Measurements from ENCODE around the gene LEKR1.
"Not testable (repeated sequence)": the region's sequence is repeated elsewhere in the genome, so short reads cannot be mapped to it uniquely, and the experiment has no call there.

Gene LEKR1

DNA sequence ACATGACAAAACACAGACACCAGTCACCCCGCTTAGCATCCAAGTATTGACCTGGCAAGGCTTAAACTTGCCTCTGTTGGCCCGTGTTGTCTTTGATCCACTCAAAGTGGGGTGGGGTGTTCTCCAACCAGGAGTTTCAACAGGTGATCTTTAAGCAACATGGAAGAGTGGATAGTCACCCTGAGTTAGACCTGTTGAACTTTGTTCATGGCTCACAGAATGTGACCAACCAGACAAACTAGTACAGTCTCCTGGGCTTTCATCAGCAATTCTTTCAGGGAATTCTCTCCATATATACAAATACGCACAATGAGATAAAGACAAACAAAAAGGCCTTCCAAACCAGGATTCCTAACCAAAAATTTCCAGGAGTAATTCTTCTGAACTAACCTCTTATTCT lies 11.9 kb downstream of the LEKR1 start:
- no peak for DNase-seq (ENCODE audit: low read depth)

DNA sequence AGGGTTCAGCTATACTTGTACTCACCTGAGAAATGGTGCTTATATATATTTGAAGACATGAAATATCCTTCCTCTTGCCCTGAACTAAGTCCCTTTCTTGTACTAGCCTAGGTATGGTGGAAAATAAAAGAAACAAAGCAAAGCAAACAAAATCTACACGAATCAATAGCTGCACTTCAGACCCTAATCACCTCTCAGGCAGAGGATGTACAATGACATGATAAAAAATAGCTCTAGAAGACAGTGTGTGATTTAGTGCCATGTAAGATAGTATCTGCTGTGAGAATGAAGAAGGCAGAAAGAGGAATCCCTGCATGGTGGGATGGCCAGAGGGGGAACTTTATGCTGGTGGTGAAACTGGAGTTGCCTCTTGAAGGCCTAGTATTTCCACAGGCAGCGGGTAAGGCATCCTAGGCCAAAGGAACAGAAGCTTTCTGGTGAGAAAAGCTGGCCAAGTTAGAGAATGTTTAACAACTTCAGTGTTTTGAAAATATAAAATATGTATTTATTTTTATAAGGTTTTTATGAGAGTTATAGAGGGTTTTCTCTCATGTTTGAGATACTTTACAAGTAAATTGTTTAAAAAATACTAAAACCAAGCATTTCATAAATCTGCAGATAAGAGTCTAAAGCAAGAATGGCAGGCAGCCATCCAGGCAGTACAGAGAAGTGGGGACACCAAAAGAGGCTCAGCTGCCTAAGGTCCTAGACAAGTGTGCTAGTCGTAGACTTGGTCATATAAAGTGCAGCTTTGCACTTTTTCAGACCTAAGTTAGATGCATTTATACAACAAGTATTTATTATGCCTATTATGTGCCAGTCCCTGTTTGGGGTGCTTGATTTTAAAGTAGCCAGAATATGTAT lies 14.9 kb downstream of the LEKR1 start:
- DNase-seq (ENCODE audit: low read depth), result no peak

DNA sequence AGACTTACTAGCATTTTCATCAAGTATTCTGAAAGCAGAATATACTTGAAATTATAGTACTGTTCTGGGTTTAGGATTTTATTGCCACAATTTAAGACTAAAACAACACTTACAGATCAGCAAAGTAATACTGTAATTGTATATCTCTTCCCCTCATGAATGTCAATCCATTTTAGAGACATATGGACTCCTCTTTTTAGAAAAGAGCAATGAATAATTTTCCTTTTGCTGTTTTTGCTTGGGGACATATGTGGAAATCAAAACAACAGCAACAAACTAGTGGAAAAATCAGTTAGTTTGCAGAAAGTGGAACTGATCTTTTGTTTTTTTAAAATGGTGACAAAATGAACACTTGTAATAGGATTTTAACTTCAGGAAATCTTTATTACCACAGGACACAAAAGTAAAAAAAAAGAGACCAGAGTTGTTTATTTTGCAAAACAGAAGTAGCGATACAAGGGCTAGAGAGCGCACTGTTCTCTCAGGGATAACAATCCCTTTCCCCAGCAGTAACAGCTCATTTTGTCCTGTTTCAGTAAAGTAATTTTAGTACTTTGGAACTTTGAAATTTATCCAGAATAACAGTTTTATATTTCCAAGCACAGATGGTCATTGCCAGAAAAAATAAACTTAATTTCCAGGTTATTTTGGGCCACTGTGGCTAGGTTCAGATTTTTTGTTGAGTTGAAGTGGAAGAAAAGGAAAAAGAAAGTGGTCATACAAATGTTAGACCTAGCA lies 17.1 kb downstream of the LEKR1 start:
- DNase-seq (ENCODE audit: low read depth), result no peak

DNA sequence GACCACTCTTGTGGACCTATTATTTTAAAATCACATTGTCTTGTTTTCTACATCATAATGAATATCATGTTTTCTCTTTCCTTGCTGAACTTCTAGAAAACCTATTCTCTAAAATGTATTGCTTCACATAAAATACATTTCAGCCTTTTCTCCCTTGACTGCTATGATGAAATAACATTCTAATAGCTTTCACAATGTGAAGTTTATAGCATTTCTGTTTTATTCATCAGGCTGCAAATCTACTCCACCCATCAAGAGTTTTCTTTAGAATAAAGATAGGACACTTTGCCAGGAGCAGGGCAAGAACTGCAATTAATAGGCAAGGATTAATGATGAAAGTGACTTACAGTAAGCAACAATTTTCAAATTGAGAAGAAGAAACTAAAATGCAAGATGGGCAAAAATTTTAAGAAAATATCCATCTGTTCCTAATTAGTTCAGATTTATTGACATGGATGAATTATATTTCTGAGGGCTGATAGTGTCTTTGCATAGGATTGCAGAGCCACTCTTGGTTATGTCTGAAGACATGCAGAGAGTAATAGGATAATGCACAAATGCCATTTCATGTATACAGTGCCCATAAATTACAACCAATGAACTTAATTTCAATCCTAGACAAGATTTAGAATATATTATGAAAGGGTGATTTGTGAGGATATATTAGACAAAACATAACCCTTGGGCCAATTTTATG lies 21.7 kb downstream of the LEKR1 start:
- DNase-seq (ENCODE audit: low read depth), result no peak

DNA sequence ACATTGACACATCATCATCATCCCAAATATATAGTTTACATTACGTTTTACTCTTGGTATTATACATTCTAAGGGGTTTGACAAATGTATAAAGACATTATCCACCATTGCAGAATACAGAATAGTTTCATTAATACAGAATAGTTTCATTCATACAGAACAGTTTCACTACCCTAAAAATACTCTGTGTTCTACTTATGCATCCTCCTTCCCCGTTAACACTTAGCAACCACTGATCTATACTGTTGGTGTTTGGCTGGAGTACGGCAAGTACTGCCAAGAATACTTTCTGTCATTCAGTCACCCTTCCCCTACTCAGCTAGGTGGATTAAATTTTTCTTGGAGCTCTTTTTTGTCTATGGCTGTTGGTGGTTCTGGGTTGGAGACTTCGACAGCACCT lies 33.4 kb downstream of the LEKR1 start:
- DNase-seq (ENCODE audit: low read depth), result no peak

DNA sequence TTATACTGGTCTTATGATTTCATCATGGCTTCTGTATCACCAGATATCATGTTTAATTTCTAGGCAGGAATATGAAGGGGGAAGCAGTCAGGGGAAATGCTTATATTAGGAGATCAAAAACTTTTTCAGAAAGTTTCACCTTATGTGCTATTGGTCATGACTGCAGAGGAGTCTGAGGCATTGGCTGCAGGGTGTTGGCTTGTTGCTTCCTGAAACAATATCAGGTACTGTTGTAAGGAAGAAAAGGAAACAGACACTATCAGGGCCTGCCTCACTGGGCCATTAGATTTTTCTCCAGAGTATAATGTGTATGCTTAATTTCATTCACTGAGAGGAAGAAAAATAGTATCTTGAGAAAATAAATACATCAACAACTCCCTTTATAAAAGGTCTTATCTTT lies 34.7 kb downstream of the LEKR1 start:
- no peak for DNase-seq (ENCODE audit: low read depth)

DNA sequence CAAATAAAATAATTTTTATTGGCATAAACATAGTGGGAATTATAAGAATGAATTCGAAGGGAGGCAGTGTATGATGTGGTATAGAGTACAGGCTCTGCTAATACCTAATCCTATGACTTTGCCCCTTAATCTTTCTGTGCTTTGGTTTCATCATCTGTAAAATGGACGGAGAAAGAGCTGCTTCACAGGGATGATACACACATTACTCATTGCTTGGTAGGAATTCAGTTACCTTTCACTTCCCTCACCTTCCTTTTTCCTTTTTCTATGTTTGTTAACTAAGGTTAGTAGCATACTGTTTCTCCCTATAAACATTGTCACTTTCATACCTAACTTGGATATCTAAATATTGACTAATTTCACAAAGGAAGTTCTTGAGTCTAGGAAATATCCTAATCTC lies 36.2 kb downstream of the LEKR1 start:
- no peak for DNase-seq (ENCODE audit: low read depth)

DNA sequence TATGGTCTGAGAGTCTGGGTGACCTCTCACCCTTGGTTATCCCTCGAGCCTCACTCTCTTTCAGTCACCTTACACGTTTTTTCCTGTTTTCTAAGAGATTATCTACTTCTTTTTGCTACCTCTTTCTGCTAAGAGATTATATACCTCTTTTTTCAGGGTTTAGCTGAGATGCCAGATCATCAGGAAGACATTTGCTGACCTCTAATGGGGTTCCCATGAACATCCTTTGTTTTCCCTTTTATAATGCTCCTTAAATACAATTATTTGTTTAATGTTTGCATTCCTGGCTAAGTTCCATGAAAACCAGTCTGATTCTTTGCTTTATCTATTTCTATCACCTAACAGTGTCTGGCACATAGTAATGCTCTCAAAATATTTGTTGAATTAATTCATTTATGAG lies 39.6 kb downstream of the LEKR1 start:
- no peak for DNase-seq (ENCODE audit: low read depth)

DNA sequence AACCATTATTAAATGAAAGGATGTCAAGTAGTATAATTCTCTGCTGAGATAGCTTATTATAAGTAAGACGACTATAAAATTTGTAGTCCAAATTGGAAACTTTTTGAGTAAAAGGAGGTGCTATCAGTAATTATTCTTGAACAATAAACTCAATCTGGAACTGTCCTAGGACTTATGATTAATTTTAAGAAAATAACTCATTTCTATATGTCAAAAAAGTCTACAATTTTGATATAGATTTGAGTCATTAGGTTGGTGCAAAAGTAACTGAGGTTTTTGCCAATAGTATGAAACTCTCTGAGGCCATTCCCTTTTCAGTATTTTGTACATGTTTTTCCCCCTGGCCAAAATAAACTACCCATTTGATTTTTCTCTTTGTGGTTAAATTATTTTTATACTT lies 41.0 kb downstream of the LEKR1 start:
- no peak for DNase-seq (ENCODE audit: low read depth)

DNA sequence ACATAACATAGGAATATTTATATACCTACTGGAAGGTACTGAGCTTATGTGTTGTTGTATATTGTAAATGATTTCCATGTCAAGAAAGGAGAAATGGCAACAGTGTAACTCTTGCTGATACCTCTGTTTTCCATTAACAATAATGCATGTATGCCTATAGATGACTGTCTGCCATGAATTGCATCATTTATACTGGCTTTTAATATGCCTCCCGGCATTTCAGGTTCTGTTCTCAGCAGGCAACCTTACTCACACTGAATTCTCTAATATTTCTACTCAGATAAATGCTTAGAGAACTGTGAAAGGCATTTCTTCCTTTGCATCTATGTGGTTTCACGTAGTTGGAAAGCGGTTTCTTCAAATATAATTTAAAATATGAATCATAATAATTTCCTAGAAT lies 41.8 kb downstream of the LEKR1 start:
- DNase-seq (ENCODE audit: low read depth), result no peak

DNA sequence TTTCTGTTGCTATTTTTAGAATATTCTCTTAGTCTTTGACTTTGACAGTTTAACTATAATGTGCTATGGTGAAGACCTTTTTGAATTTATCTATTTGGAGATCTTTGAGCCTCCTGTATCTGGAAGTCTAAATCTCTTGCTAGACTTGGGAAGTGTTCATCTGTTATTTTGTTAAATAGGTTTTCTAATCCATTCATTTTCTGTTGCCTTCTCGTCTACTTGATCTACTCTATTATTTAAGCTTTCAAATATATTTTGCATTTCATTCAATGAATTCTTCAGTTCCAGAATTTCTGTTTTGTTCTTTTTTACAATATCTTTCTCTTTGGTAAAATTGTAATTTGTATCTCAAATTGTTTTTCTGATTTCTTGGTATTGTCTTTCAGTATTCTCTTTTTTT lies 47.8 kb downstream of the LEKR1 start:
- DNase-seq (ENCODE audit: low read depth), result no peak

DNA sequence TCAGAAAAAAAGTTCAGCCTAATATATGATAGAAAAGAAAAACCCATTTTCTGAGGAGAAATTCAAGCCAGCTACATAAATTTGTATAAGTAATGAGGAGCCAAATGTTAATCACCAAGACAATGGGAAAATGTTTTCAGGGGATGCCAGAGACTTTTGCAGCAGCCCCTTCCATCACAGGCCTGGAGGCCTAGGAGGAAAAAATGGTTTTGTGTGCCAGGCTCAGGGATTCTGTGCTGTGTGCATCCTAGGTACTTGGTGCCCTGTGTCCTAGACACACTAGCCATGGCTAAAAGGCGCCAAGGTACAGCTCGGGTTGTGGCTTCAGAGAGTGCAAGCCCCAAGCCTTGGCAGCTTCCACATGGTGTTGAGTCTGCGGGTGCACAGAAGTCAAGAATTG lies 53.3 kb downstream of the LEKR1 start:
- not testable (repeated sequence) for DNase-seq (ENCODE audit: low read depth)

DNA sequence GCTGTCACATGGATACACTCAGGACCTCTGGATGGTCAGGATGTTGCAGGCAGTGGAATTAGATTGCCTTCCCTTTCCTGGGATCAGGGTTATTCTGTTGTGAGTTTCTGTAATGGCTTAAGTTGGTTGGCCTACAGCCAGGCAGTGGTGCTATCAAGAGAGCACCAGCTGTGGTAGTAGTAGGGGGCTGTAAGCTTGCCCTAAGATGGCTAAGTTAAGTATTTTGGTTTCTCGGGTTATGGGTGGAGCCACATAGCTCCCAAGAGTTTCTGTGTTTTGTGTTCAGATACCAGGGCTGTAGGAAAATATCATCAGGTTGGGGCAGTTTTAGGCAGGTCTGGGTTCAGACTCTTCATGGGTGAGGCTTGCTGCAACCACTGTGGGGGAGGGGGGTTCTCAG lies 59.6 kb downstream of the LEKR1 start:
- DNase-seq (ENCODE audit: low read depth), result no peak

DNA sequence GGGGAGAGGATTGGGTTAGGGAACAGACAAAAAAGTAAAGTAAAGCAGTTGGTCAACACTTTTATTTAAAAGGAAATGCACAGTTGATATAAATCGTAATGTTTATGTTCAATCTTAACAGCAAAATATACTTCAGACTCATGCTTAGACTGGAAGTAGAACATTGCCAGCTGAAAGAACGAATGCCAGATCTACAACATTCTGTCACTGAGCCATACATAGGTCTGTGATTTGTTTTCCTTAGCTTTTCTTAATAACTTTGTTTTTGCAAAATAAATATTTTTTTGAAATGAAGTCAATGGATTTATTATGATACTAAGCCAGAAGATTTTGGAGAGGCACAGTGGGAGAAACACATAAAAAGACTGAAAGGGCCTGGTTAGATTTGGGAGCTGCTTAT lies 62.0 kb downstream of the LEKR1 start:
- DNase-seq (ENCODE audit: low read depth), result no peak

DNA sequence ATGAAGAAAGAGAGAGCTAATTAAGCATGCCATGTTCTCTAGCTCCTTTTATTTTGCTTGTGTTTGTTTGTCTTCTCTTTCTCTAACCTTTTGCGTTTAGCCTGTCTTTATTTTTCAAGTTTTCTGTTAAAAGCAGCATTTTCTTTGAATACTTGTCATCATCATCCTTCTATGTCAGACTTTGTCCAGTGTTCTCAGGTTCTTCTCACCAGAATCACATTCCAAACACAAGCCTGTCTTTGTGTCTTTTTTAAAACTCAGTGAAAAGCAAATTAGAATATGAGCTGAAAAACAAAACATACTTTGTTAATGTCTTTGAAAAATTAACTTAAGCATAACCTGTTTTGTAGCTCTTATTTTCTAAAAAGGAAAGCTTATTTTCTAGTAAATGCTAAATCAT lies 62.4 kb downstream of the LEKR1 start:
- no peak for DNase-seq (ENCODE audit: low read depth)

DNA sequence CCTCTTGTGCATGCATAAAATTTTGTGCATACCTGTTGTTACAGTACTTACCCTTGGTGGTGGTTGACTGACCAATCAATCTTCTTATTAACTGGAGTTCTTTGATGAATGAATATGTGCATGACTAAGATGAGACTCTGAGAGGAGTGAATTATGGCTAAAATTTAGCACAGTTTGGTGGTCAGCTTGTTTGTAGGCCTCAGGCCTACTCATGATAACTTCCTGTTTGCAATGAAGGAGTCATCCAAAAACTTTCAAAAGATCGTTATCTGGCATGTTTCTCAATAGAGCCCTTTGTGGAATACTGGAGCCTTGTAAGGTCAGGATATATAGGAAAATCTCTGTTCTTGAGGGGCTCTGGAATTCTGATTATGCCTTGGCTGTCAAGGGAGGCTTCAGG lies 66.5 kb downstream of the LEKR1 start:
- no peak for DNase-seq (ENCODE audit: low read depth)

DNA sequence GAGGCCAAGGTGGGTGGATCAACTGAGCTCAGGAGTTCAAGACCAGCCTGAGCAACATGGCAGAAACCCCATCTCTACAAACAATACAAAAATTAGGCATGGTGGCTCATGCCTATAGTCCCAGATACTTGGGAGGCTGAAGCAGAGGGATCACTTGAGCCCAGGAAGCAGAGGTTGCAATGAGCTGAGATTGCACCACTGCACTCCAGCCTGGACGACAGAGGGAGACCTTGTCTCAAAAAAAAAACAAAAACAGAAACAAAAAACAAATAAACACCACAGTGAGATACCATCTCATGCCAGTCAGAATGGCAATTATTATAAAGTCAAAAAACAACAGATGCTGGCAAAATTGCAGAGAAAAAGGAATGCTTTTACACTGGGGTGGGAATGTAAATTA lies 69.2 kb downstream of the LEKR1 start:
- DNase-seq (ENCODE audit: low read depth), result not testable (repeated sequence)

DNA sequence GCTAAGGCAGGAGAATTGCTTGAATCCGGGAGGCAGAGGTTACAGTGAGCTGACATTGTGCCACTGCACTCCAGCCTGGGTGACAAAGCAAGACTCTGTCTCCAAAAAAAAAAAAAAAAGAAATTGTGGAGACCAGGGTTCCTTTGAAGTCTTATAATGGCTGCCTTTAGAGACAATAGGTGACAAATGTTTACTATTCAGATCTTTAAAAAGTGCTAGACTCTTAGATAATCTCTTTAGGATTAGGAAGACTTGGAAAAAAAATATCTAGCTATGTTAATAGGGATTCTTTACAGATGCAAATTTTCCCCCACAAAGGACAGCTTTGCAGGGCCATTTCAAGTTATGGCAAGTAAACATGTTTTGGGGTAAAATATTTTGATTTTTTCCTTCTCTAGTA lies 71.7 kb downstream of the LEKR1 start:
- not testable (repeated sequence) for DNase-seq (ENCODE audit: low read depth)

DNA sequence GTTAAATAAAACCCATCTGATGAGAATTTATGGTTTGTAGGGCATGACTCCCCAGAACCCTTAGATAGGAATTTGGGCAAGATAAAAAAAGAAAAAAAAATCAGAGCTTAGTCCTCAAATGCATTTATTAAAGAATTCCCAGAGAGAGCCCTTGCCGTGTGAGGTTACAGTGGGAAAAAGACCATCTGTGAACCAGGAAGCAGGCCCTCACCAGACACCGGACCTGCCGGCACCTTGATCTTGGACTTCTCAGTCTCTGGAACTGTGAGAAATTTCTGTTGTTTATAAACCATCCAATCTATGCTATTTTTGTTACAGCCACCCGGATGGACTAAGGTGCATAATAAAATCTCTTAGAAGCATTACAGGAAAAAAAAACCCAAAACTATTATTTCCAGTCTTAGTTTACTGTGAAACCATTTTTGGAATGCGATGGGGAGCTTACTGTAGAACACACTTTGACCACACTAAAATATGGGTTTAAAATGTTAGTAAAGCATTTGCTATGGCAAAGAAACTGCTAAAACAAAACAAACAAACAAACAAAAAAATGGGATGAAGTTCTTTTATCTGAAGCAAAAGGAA lies 72.2 kb downstream of the LEKR1 start:
- DNase-seq (ENCODE audit: low read depth), result no peak

DNA sequence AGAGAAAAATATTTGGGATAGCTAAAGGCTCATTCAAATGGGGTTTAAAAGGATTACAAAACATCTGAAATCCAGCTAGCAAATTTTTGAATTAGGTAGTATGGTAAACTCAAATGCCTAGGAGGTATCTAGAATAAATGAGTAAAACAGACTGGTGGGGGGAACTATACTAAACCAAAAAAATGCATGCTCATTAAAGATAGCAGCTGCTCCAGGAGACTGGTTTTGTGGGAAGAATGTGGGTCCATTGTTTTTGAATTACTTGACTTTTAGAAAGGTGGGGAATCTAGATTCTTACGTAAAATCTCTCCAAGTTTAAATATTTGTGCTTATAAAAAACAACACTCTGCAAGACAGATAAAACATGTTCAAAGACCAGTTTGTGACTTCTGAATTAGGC lies 73.8 kb downstream of the LEKR1 start:
- no peak for DNase-seq (ENCODE audit: low read depth)

DNA sequence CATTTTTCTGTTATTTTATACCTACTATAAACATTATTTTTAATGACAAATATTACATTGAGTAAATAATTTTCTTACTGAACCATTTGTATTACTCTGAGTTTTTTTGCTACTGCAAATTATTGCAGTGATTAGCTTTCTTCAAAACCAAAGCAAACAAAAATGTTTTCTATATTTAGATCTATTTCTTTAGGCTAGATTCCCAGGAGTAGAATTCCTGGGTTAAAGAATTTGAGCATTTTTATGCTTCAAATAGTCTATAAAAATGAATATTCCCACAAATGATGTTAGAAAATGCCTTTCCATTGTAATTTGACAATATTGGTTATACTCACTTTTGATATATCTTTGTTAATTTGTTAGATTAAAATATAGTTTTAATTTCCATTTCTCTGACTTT lies 76.8 kb downstream of the LEKR1 start:
- no peak for DNase-seq (ENCODE audit: low read depth)

DNA sequence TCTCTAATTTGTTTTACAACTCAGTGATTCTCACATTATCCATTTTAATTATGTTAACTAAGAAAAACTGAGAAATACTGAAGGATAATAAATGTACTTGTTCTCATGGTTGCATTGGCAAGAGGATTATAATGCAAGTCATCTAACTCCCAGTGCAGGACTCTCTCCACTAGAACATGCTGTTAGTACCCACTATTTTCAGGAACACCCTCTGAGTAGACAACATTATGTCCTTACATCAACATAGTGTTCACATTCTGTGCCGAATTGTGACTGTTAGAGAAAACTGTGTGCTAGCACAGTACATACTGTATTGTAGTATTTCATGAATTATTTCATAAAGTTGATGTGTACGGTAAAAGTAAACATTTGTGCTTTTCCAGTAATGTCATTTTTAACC lies 80.1 kb downstream of the LEKR1 start:
- DNase-seq (ENCODE audit: low read depth), result no peak

DNA sequence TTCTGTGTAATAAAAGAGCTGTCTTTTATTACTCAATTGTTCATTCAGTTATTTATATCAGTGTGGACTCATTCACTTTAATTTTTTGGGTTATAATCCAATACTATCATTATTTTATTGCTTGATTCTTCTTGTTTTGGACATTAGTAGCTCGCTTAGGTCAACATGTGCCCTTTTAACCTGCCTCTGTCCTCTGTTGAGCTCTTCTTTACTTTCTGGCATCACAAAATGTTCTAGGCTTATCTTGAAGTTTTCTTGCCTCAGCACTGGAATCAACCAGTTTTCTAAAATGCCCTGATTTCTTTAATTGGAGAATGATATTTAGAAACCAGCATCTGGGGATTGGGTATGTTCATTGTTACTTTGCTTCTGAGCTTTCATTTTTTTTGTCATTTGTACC lies 82.2 kb downstream of the LEKR1 start:
- DNase-seq (ENCODE audit: low read depth), result no peak
